Measurements from ENCODE around the gene DPP6. TPM values are rescaled to one million over a fixed set of nuclear protein-coding genes. Genes with fewer than 3 reads are reported as not detected.

The DPP6 gene
- total and polyA plus RNA-seq, 2 of the 8 experiments (the other 6 are each of a cell fraction or from before 2014, with no cell fraction given), result 4.7 to 6.8 TPM

GRCh38 chr7:154433632-154434598, 381.7 kb downstream of the DPP6 start:
- Histone ChIP-seq H4K5ac (ENCODE audit: insufficient read length, low read depth, low read length) (no peak overlapping the region), H4K8ac (ENCODE audit: extremely low read depth, insufficient read depth, low read length) (no peak overlapping the region), H3K9me3 (ENCODE audit: insufficient read depth in 2 of 2, low read depth in 1 of 2, low read length in 1 of 2) (no peaks in the 10 kb centered on the region), H3K23ac (ENCODE audit: insufficient read length) (no peak overlapping the region), H3K18ac (ENCODE audit: extremely low read depth, low read length) (no peak overlapping the region), H3K4me1 (replicated peaks in 1 of 4; ENCODE audit: control insufficient read depth in 3 of 4, insufficient read depth in 4 of 4, low read length in 3 of 4) (no peaks in the 10 kb centered on the region), H3K4me2 (ENCODE audit: insufficient read depth in 1 of 2, low read depth in 2 of 2, low read length in 2 of 2) (no peak overlapping the region), H3K4ac (replicated peaks; ENCODE audit: insufficient read length, low read depth, low read length) (no peak overlapping the region), H2BK20ac (ENCODE audit: low read length) (no peak overlapping the region), H3K27ac (ENCODE audit: low read depth, low read length) (no peak overlapping the region), H3K27me3 (replicated peaks in 1 of 4; ENCODE audit: control insufficient read depth in 3 of 4, extremely low read depth in 1 of 4, insufficient read depth in 3 of 4, low read length in 3 of 4) (no peaks in the 10 kb centered on the region), H2BK15ac (ENCODE audit: low read length) (no peak overlapping the region), H3K79me2 (ENCODE audit: control insufficient read depth in 1 of 2, insufficient read depth in 2 of 2, low read length in 2 of 2) (no peaks in the 10 kb centered on the region), H3K56ac (replicated peaks; ENCODE audit: insufficient read length, low read depth, low read length) (no peak overlapping the region), H2BK12ac (ENCODE audit: low read depth, low read length) (no peak overlapping the region), H2AFZ (ENCODE audit: low read length) (no peak overlapping the region), H2BK5ac (ENCODE audit: low read depth, low read length) (no peak overlapping the region), H4K91ac (replicated peaks; ENCODE audit: insufficient read length, low read length) (no peak overlapping the region), H2AK5ac (ENCODE audit: low read depth, low read length) (no peak overlapping the region), H3K9ac (replicated peaks in 1 of 4; ENCODE audit: extremely low read depth in 1 of 4, low read depth in 3 of 4, low read length in 3 of 4) (no peak overlapping the region), H3K36me3 (ENCODE audit: control insufficient read depth in 2 of 4, insufficient read depth in 4 of 4, low read length in 3 of 4) (no peaks in the 10 kb centered on the region), H4K20me1 (replicated peaks in 1 of 2; ENCODE audit: control insufficient read depth in 1 of 2, insufficient read depth in 2 of 2, low read length in 2 of 2) (no peaks in the 10 kb centered on the region), H3K4me3 (ENCODE audit: extremely low read depth in 1 of 4, insufficient read depth in 2 of 4, low read depth in 3 of 4, low read length in 4 of 4) (no peak overlapping the region), H2BK120ac (replicated peaks; ENCODE audit: low read depth, low read length) (no peak overlapping the region), H3K23me2 (ENCODE audit: low read depth, low read length) (no peaks in the 10 kb centered on the region), H3K14ac (ENCODE audit: insufficient read length) (no peak overlapping the region), H3K79me1 (ENCODE audit: low read depth, low read length) (no peaks in the 10 kb centered on the region)
- DNase-seq (ENCODE audit: low read depth in 1 of 2, low spot score in 2 of 2), result no peak
- ChIA-PET CTCF (ENCODE audit: partially characterized antibody) (interaction anchor here (0.5 kb wide), 1 partner anchor 127 kb away, joined by 3 read pairs; no protein-coding TSS in a partner anchor), POLR2A (ENCODE audit: partially characterized antibody) (interaction anchor here (0.6 to 0.9 kb wide), 2 partner anchors 9 to 17 kb away, joined by 3 read pairs; no protein-coding TSS in a partner anchor)
- TF ChIP-seq CEBPB (IDR thresholded peaks at IDR 0.05; ENCODE audit: low read depth, low read length) (no peak), CBX8 (IDR thresholded peaks at IDR 0.05; ENCODE audit: borderline replicate concordance, low read depth, low read length) (no peak)
- 85% methylated on average over 11 of the region's 11 CpGs; no CpG with 5 or more reads in 1 of the 2 experiments for WGBS, 2 experiments (ENCODE audit: extremely low coverage in 1 of 2, insufficient coverage in 1 of 2, insufficient read length in 1 of 2, insufficient replicate concordance in 2 of 2, low coverage in 1 of 2, low lambda C conversion rate in 2 of 2, missing lambda C conversion rate in 1 of 2)
- no peak for FAIRE-seq
